Nephron (organoid): Measurements from ENCODE around the gene JMY.

ENCODE experiments used
- H3K27ac Mint-ChIP-seq, 3 experiments: 2 replicates each; pipeline ENCODE4 v1.8.0; 2020; ENCODE audit warnings: mixed read lengths in 3 of 3, mild to moderate bottlenecking in 2 of 3, moderate library complexity in 1 of 3
- H3K27me3 Mint-ChIP-seq: 2 replicates; pipeline ENCODE4 v1.8.0; 2021; ENCODE audit warnings: low read depth, mild to moderate bottlenecking, moderate library complexity, mixed read lengths
- H3K36me3 Mint-ChIP-seq: 2 replicates; pipeline ENCODE4 v1.8.0; 2020; ENCODE audit warnings: low read depth, mixed read lengths
- H3K4me1 Mint-ChIP-seq: 2 replicates; pipeline ENCODE4 v1.8.0; 2020; ENCODE audit warnings: mixed read lengths
- H3K4me3 Mint-ChIP-seq, 3 experiments: 2 replicates each; pipeline ENCODE4 v1.8.0; 2020; ENCODE audit warnings: mild to moderate bottlenecking in 3 of 3, mixed read lengths in 3 of 3, moderate library complexity in 2 of 3
- H3K9me3 Mint-ChIP-seq: 2 replicates; pipeline ENCODE4 v1.8.0; 2020; ENCODE audit warnings: mixed read lengths
- TF ChIP-seq, protein P1 (sequence below), 3 experiments: fragments of 200-600 bp; sonication (generic); IDR thresholded peaks; one replicate each; pipeline ENCODE4 v1.5.0; 2021; ENCODE audit warnings: antibody characterized with exemption in 3 of 3; ENCODE audit not compliant: unreplicated experiment in 3 of 3

Gene JMY

DNA sequence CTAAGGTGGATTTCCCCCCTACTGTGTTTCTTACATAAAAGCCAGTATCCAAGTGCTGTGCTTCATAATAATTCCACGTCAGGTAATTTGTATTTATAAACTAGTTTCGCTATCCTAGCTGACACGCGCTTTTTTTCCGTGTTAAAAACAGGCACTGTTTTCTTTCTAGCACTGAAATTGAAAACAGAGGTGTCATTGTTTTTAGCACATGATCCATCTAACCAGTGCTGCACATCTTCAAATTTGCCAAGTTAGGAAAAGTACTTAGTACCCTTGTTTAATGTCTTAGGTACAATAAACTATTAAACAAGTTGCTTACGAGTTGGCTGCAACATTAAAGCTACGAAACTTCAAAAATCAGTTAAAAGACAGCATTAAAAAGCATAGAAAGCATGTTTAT lies 49.9 kb downstream of the JMY start:
- TF ChIP-seq, protein P1, sequence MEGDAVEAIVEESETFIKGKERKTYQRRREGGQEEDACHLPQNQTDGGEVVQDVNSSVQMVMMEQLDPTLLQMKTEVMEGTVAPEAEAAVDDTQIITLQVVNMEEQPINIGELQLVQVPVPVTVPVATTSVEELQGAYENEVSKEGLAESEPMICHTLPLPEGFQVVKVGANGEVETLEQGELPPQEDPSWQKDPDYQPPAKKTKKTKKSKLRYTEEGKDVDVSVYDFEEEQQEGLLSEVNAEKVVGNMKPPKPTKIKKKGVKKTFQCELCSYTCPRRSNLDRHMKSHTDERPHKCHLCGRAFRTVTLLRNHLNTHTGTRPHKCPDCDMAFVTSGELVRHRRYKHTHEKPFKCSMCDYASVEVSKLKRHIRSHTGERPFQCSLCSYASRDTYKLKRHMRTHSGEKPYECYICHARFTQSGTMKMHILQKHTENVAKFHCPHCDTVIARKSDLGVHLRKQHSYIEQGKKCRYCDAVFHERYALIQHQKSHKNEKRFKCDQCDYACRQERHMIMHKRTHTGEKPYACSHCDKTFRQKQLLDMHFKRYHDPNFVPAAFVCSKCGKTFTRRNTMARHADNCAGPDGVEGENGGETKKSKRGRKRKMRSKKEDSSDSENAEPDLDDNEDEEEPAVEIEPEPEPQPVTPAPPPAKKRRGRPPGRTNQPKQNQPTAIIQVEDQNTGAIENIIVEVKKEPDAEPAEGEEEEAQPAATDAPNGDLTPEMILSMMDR (IDR thresholded peaks at IDR 0.05; ENCODE audit: unreplicated experiment in 3 of 3) = no peak
- no peak overlapping the region for H3K4me3 Mint-ChIP-seq
- H3K27me3 Mint-ChIP-seq = no peaks in the 10 kb centered on the region

GRCh38 chr5:79287380-79287779 lies 51.4 kb downstream of the JMY start:
- TF ChIP-seq, protein P1 (IDR thresholded peaks at IDR 0.05; ENCODE audit: unreplicated experiment in 3 of 3) = no peak
- Mint-ChIP-seq H3K27me3 (no peaks in the 10 kb centered on the region), H3K9me3 (no peaks in the 10 kb centered on the region), H3K27ac (no peak overlapping the region), H3K4me3 (no peak overlapping the region), H3K4me1 (no peaks in the 10 kb centered on the region), H3K36me3 (peaks cover 31% of the 10 kb centered on the region)

More for the DNA sequence above, 49.9 kb downstream of the JMY start:
- H3K27ac Mint-ChIP-seq = no peak overlapping the region
- H3K9me3 Mint-ChIP-seq = no peaks in the 10 kb centered on the region
- H3K4me1 Mint-ChIP-seq = no peaks in the 10 kb centered on the region
- peaks cover 29% of the 10 kb centered on the region for H3K36me3 Mint-ChIP-seq

GRCh38 chr5:79287907-79288306 lies 52.0 kb downstream of the JMY start:
- H3K4me1 Mint-ChIP-seq = no peaks in the 10 kb centered on the region
- TF ChIP-seq, protein P1 (IDR thresholded peaks at IDR 0.05; ENCODE audit: unreplicated experiment in 3 of 3) = no peak
- H3K27ac Mint-ChIP-seq = no peak overlapping the region
- H3K9me3 Mint-ChIP-seq = no peaks in the 10 kb centered on the region
- H3K4me3 Mint-ChIP-seq = no peak overlapping the region
- H3K36me3 Mint-ChIP-seq = peaks cover 31% of the 10 kb centered on the region
- no peaks in the 10 kb centered on the region for H3K27me3 Mint-ChIP-seq

- Mint-ChIP-seq H3K27me3 (no peaks in the 10 kb centered on the region), H3K27ac (no peak overlapping the region), H3K4me3 (no peak overlapping the region), H3K4me1 (no peaks in the 10 kb centered on the region), H3K36me3 (peaks cover 28% of the 10 kb centered on the region), H3K9me3 (no peaks in the 10 kb centered on the region)
- TF ChIP-seq, protein P1 (IDR thresholded peaks at IDR 0.05; ENCODE audit: unreplicated experiment in 3 of 3) = no peak
These were observed 59.1 kb downstream of the JMY start for GRCh38 chr5:79295029-79295428.

GRCh38 chr5:79297661-79298060 lies 61.7 kb downstream of the JMY start:
- Mint-ChIP-seq H3K27me3 (no peaks in the 10 kb centered on the region), H3K27ac (no peak overlapping the region), H3K9me3 (no peaks in the 10 kb centered on the region), H3K4me1 (no peaks in the 10 kb centered on the region), H3K4me3 (no peak overlapping the region), H3K36me3 (peaks cover 26% of the 10 kb centered on the region)
- TF ChIP-seq, protein P1 (IDR thresholded peaks at IDR 0.05; ENCODE audit: unreplicated experiment in 3 of 3) = no peak

DNA sequence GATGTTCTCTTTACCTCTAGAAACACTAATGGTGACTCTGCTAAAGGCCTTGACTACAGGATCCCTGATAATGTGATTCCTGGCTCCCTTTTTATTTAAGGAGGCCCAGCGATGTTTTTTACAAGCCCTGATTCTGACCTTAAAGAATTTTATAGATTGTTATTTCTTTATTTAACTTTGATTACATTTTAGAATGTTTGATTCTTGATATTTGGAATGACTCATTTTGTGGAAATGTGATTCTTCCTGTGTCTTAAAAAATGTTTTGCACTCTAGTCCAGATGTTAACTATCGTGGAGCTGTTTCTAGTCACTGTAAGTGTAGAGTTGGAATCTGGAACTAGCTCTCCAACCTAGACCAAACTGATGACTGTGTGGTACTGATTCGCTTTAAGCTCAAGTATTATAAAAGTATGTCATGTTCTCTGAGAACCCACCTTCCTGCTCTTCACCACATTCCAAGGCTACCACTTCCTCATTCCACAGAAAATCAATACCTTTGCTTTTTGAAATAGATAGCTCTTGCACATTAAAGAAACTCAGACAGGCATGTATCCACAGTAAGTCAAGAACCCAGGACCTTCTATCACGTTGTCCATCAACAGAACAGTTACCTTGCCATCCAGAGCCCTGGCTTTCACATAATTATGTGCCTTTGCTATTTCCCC lies 65.2 kb downstream of the JMY start:
- Mint-ChIP-seq H3K4me1 (no peaks in the 10 kb centered on the region), H3K9me3 (no peaks in the 10 kb centered on the region), H3K4me3 (no peak overlapping the region), H3K27ac (no peak overlapping the region), H3K27me3 (no peaks in the 10 kb centered on the region), H3K36me3 (peaks cover 22% of the 10 kb centered on the region)
- TF ChIP-seq, protein P1 (IDR thresholded peaks at IDR 0.05; ENCODE audit: unreplicated experiment in 3 of 3) = no peak
